ENCODE data around the gene PARD3.

DNA sequence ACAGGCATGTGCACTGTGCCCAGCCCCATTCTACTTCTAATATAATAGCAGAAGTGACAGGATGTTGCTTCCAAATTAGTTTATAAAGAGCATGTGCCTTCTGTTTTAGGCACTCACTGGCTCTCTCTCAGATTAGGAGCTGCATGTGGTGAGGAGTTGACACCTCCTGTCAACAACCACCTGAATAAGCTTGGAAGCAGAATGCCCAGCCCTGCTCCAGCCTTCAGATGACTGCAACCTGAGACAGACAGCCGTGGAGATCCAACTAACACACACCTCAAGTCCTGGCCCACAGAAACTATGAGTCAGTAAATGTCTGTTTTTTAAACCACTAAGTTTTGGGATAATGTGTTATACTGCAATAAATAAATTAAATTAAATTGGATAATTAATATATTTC, 54.5 kb downstream of the PARD3 start:
- TF ChIP-seq, protein P1, sequence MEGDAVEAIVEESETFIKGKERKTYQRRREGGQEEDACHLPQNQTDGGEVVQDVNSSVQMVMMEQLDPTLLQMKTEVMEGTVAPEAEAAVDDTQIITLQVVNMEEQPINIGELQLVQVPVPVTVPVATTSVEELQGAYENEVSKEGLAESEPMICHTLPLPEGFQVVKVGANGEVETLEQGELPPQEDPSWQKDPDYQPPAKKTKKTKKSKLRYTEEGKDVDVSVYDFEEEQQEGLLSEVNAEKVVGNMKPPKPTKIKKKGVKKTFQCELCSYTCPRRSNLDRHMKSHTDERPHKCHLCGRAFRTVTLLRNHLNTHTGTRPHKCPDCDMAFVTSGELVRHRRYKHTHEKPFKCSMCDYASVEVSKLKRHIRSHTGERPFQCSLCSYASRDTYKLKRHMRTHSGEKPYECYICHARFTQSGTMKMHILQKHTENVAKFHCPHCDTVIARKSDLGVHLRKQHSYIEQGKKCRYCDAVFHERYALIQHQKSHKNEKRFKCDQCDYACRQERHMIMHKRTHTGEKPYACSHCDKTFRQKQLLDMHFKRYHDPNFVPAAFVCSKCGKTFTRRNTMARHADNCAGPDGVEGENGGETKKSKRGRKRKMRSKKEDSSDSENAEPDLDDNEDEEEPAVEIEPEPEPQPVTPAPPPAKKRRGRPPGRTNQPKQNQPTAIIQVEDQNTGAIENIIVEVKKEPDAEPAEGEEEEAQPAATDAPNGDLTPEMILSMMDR (conservative IDR thresholded peaks at IDR 0.05; ENCODE audit: low read depth, low read length): no peak
- no peak for TF ChIP-seq EZH2 (IDR thresholded peaks at IDR 0.05; ENCODE audit: low read length, unreplicated experiment)
